Esophagus muscularis mucosa (tissue), 4 donors: ENCODE data around the gene ZFP36L1.

Experiments used
- EP300 ChIP-seq: sonication (generic); formaldehyde crosslinking; IDR thresholded peaks from one replicate; pipeline ENCODE4 v1.6.1; 2017; ENCODE audit warnings: antibody characterized with exemption
- POLR2A ChIP-seq: fragments of 450-650 bp; IDR thresholded peaks from one replicate; pipeline ENCODE4 v1.6.1; 2017; ENCODE audit warnings: antibody characterized with exemption, moderate library complexity, mild to moderate bottlenecking, low read depth
- POLR2AphosphoS5 ChIP-seq, 2 donors: sonication (generic); formaldehyde crosslinking; IDR thresholded peaks; one replicate each; pipeline ENCODE4 v1.6.1; 2017; ENCODE audit warnings: antibody characterized with exemption in 2 of 2
- TF ChIP-seq, protein P1 (sequence below), 3 experiments: fragments of 200-600 bp in 2 of 3; fragments of 450-650 bp in 1 of 3; sonication (generic) in 2 of 3; IDR thresholded peaks; one replicate each; pipeline ENCODE4 v1.5.1; 2017 to 2019; ENCODE audit warnings: antibody characterized with exemption in 3 of 3, mild to moderate bottlenecking in 2 of 3, moderate library complexity in 1 of 3

- no peak for TF ChIP-seq POLR2A
- TF ChIP-seq, protein P1, sequence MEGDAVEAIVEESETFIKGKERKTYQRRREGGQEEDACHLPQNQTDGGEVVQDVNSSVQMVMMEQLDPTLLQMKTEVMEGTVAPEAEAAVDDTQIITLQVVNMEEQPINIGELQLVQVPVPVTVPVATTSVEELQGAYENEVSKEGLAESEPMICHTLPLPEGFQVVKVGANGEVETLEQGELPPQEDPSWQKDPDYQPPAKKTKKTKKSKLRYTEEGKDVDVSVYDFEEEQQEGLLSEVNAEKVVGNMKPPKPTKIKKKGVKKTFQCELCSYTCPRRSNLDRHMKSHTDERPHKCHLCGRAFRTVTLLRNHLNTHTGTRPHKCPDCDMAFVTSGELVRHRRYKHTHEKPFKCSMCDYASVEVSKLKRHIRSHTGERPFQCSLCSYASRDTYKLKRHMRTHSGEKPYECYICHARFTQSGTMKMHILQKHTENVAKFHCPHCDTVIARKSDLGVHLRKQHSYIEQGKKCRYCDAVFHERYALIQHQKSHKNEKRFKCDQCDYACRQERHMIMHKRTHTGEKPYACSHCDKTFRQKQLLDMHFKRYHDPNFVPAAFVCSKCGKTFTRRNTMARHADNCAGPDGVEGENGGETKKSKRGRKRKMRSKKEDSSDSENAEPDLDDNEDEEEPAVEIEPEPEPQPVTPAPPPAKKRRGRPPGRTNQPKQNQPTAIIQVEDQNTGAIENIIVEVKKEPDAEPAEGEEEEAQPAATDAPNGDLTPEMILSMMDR (IDR thresholded peaks at IDR 0.05), result no peak
- TF ChIP-seq POLR2AphosphoS5 (IDR thresholded peaks at IDR 0.05), result no peak
- TF ChIP-seq EP300, result no peak
Measured at GRCh38 chr14:68823434-68824206, 30.8 kb upstream of the ZFP36L1 start.
